B cell (primary cell): ENCODE data around the gene NSG1. TPM values are rescaled to one million over a fixed set of nuclear protein-coding genes. Genes with fewer than 3 reads are reported as not detected.

Source experiments
- ATAC-seq: fragments of 200-7000 bp; cut with Tn5 transposase; one replicate; pipeline ENCODE4 v1.10.0; 2021; ENCODE audit warnings: low read depth, mild to moderate bottlenecking, moderate number of reproducible peaks, moderate library complexity
- CTCF ChIA-PET: fragments of 350-600 bp; sonication (Branson Sonifier 250); formaldehyde crosslinking; loops from one replicate; lab custom pipeline; 2021; ENCODE audit warnings: antibody characterized with exemption, inconsistent platforms; lab: Charles Lee
- POLR2A ChIA-PET: fragments of 350-600 bp; sonication (Branson Sonifier 250); formaldehyde crosslinking; loops from one replicate; lab custom pipeline; 2021; ENCODE audit warnings: antibody characterized with exemption; lab: Charles Lee
- DNase-seq: peaks from one replicate; pipeline ENCODE4 v3.0.0; 2013
- H2AFZ ChIP-seq: 2 replicates; pipeline ENCODE4 v1.6.1; 2012; ENCODE audit warnings: mild to moderate bottlenecking, low read depth, low read length; ENCODE audit not compliant: insufficient read depth, poor library complexity, severe bottlenecking
- H3K27ac ChIP-seq, 2 donors: 1 replicate in 1 of 2; 2 replicates in 1 of 2; pipeline ENCODE4 v1.5.1; 2012 to 2013; ENCODE audit warnings: low read length in 2 of 2, mild to moderate bottlenecking in 2 of 2, moderate library complexity in 1 of 2
- H3K27me3 ChIP-seq, 4 experiments: fragments of 200-600 bp in 1 of 4; sonication (generic) in 1 of 4; replicated peaks in 1 of 4; 1 replicate in 2 of 4; 2 replicates in 2 of 4; pipeline versions ENCODE4 v1.6.1 to v1.7.0; 2013 to 2016; ENCODE audit warnings: low read length in 3 of 4, mild to moderate bottlenecking in 2 of 4, mixed read lengths in 1 of 4, moderate library complexity in 1 of 4; ENCODE audit not compliant: insufficient read depth in 4 of 4, control insufficient read depth in 3 of 4; ENCODE audit errors: control extremely low read depth in 1 of 4
- H3K36me3 ChIP-seq, 2 experiments: replicated peaks in 1 of 2; 1 replicate in 1 of 2; 2 replicates in 1 of 2; pipeline versions ENCODE4 v1.6.1 to v1.7.1; 2013; ENCODE audit warnings: low read length in 1 of 2; ENCODE audit not compliant: insufficient read depth in 2 of 2, control insufficient read depth in 1 of 2; ENCODE audit errors: control extremely low read depth in 1 of 2, extremely low read depth in 1 of 2
- H3K4me1 ChIP-seq, 2 donors: fragments of 200-600 bp in 1 of 2; sonication (generic) in 1 of 2; 1 replicate in 1 of 2; 2 replicates in 1 of 2; pipeline versions ENCODE4 v1.5.1 to v1.6.1; 2013 to 2017; ENCODE audit warnings: low read length in 2 of 2; ENCODE audit not compliant: control insufficient read depth in 2 of 2, insufficient read depth in 2 of 2
- H3K4me2 ChIP-seq: replicated peaks from 2 replicates; pipeline ENCODE3; 2012; ENCODE audit warnings: mild to moderate bottlenecking, low read depth, low read length; ENCODE audit not compliant: poor library complexity, severe bottlenecking
- H3K4me3 ChIP-seq, 5 experiments: fragments of 200-600 bp in 1 of 5; sonication (generic) in 1 of 5; 1 replicate in 3 of 5; 2 replicates in 2 of 5; pipeline versions ENCODE4 v1.5.1 to v1.7.0; 2011 to 2016; ENCODE audit warnings: low read length in 4 of 5, mild to moderate bottlenecking in 4 of 5, low read depth in 2 of 5, control low read depth in 1 of 5, moderate library complexity in 1 of 5; ENCODE audit not compliant: insufficient read depth in 1 of 5; ENCODE audit errors: control extremely low read depth in 1 of 5, extremely low read depth in 1 of 5
- H3K79me2 ChIP-seq: fragments of 200-600 bp; sonication (generic); one replicate; pipeline ENCODE4 v1.6.0; 2016; ENCODE audit warnings: low read length; ENCODE audit not compliant: control insufficient read depth, insufficient read depth
- H3K9ac ChIP-seq: fragments of 200-600 bp; sonication (generic); 2 replicates; pipeline ENCODE4 v1.6.1; 2017; ENCODE audit warnings: mild to moderate bottlenecking, low read length, moderate library complexity
- H3K9me3 ChIP-seq, 3 donors: one replicate each; pipeline versions ENCODE4 v1.6.1 to v1.7.1; 2013; ENCODE audit warnings: low read length in 2 of 3; ENCODE audit not compliant: control insufficient read depth in 2 of 3, insufficient read depth in 1 of 3; ENCODE audit errors: control extremely low read depth in 1 of 3
- H4K20me1 ChIP-seq: 2 replicates; pipeline ENCODE4 v1.6.0; 2012; ENCODE audit warnings: mild to moderate bottlenecking, low read length; ENCODE audit not compliant: insufficient read depth, control insufficient read depth, poor library complexity, severe bottlenecking
- H3K27ac Mint-ChIP-seq: one replicate; pipeline ENCODE4 v1.8.0; 2021; ENCODE audit warnings: mixed read lengths
- H3K27me3 Mint-ChIP-seq: one replicate; pipeline ENCODE4 v1.8.0; 2021; ENCODE audit warnings: mixed read lengths
- H3K4me1 Mint-ChIP-seq: one replicate; pipeline ENCODE4 v1.8.0; 2021; ENCODE audit warnings: mixed read lengths
- H3K4me3 Mint-ChIP-seq: one replicate; pipeline ENCODE4 v1.8.0; 2021; ENCODE audit warnings: mixed read lengths
- H3K9me3 Mint-ChIP-seq: one replicate; pipeline ENCODE4 v1.8.0; 2022; ENCODE audit warnings: mixed read lengths; ENCODE audit not compliant: insufficient read depth
- EZH2 ChIP-seq: IDR thresholded peaks from 2 replicates; pipeline ENCODE4 v1.6.1; 2012; ENCODE audit warnings: borderline replicate concordance, low read depth, mild to moderate bottlenecking, moderate library complexity, low read length; ENCODE audit not compliant: insufficient read depth, poor library complexity, severe bottlenecking
- WGBS: methylation state at CpG from one replicate; pipeline ENCODE4 v1.1.5; 2013; ENCODE audit warnings: missing lambda C conversion rate; ENCODE audit not compliant: insufficient coverage; 5-methylcytosine and 5-hydroxymethylcytosine counted together
- intact Hi-C: fragments of 100-400 bp; cut with micrococcal nuclease; formaldehyde crosslinking; loops from one replicate; pipeline ENCODE4 v1.10.0; 2022
- polyA plus RNA-seq: library from polyadenylated mRNA; depleted of rRNA; stranded (reverse); fragments of >200 nt; gene quantifications from 2 replicates; pipeline ENCODE4 v1.2.3, GENCODE V29; 2012
- total RNA-seq, 2 donors: library from RNA; stranded (reverse); fragments of 120-200 nt in 1 of 2; gene quantifications; 1 replicate in 1 of 2; 2 replicates in 1 of 2; pipeline versions ENCODE4 v1.2.3 to v1.2.4, GENCODE V29; 2013 to 2022
- TF ChIP-seq, protein P1 (sequence below): fragments of 200-600 bp; IDR thresholded peaks from one replicate; pipeline ENCODE4 v1.8.0; 2022; ENCODE audit warnings: antibody characterized with exemption, mild to moderate bottlenecking

The NSG1 gene
- total and polyA plus RNA-seq, 2 donors (not counting 1 experiment from before 2014, with no cell fraction given): not detected

DNA sequence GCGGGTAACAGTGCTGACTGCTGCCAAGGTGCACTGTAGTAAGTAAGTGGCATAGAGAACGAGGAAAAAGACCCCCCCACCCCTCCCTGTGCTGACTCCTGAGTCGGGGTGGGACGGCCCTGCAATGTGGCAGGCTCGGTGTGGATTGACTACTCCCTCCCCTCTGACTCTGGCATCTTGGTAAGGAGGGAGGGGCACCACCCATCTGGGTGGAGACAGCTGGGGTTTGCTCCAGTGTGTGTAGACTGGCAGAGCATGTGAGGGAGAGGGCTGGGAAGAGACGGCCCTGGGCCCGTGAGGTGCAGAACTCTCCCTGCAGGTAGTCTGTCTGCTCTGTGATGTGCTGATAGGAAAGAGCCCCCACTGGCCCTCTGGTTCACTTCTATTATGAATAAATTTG, 31.0 kb downstream of the NSG1 start:
- ATAC-seq (no peak), DNase-seq (no peak)
- no peak overlapping the region for H3K27ac Mint-ChIP-seq
- H3K27me3 Mint-ChIP-seq: no peaks in the 10 kb centered on the region
- Histone ChIP-seq H2AFZ (no peak overlapping the region), H3K79me2 (no peaks in the 10 kb centered on the region), H3K4me2 (no peak overlapping the region), H3K27me3 (no peaks in the 10 kb centered on the region), H3K27ac (no peak overlapping the region), H3K4me3 (no peak overlapping the region), H4K20me1 (no peaks in the 10 kb centered on the region), H3K9me3 (peaks cover 0 to 19% (median 0%) of the 10 kb centered on the region in 3 donors), H3K36me3 (peaks cover 0 to 39% of the 10 kb centered on the region in 2 experiments), H3K4me1 (no peaks in the 10 kb centered on the region), H3K9ac (no peak overlapping the region)
- ChIA-PET CTCF (interaction anchor here (0.5 kb wide), 1 partner anchor 276 kb away, joined by 5 read pairs; no protein-coding TSS in a partner anchor), POLR2A (no interaction called here)
- H3K4me1 Mint-ChIP-seq: no peaks in the 10 kb centered on the region
- no peak for TF ChIP-seq EZH2
- TF ChIP-seq, protein P1, sequence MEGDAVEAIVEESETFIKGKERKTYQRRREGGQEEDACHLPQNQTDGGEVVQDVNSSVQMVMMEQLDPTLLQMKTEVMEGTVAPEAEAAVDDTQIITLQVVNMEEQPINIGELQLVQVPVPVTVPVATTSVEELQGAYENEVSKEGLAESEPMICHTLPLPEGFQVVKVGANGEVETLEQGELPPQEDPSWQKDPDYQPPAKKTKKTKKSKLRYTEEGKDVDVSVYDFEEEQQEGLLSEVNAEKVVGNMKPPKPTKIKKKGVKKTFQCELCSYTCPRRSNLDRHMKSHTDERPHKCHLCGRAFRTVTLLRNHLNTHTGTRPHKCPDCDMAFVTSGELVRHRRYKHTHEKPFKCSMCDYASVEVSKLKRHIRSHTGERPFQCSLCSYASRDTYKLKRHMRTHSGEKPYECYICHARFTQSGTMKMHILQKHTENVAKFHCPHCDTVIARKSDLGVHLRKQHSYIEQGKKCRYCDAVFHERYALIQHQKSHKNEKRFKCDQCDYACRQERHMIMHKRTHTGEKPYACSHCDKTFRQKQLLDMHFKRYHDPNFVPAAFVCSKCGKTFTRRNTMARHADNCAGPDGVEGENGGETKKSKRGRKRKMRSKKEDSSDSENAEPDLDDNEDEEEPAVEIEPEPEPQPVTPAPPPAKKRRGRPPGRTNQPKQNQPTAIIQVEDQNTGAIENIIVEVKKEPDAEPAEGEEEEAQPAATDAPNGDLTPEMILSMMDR: no peak
- WGBS: no CpG with 5 or more reads among the region's 7 CpGs
- H3K9me3 Mint-ChIP-seq: no peaks in the 10 kb centered on the region
- no peak overlapping the region for H3K4me3 Mint-ChIP-seq
- intact Hi-C loops: no loop called here

DNA sequence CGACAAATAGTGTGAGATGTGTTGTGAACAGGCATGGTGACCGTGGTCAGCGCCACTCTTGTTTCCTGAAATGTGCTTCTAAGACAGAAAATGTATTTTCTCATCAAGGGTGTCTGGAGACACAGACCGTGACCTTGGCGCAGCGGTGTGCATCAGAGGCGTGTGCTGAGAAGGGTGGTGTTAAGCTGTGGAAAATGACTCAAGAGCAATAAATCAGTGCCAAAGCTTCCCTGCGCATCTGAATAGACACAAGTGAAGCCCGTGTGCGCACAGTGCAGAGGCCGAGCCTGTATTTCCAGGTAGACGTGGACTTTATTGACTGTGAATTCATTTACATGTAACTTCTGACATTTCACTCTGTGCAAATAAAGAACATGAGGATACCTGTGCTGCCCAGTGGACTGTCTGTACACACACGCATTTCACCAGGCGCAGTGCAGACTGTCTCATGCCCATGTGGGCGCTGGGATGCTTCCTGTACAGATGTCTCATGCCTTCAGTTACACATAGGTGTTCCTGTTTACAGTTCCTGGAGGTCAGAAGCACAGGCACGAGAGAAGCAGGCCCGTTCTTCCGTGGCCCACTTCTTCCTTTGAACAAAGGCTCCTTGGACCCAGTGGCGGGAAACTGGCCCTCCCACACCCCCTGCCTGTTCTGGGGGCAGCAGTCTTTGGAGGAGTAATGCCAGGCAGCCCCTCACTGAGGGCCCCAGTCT, 31.9 kb downstream of the NSG1 start:
- Histone ChIP-seq H3K4me1 (no peaks in the 10 kb centered on the region), H3K27ac (no peak overlapping the region), H3K79me2 (no peaks in the 10 kb centered on the region), H3K9ac (no peak overlapping the region), H3K4me2 (no peak overlapping the region), H3K27me3 (no peaks in the 10 kb centered on the region), H3K4me3 (no peak overlapping the region), H3K9me3 (peaks cover 0 to 19% (median 0%) of the 10 kb centered on the region in 3 donors), H2AFZ (no peak overlapping the region), H4K20me1 (no peaks in the 10 kb centered on the region), H3K36me3 (peaks cover 0 to 47% of the 10 kb centered on the region in 2 experiments)
- DNase-seq: no peak
- Mint-ChIP-seq H3K4me3 (no peak overlapping the region), H3K4me1 (no peaks in the 10 kb centered on the region), H3K9me3 (no peaks in the 10 kb centered on the region), H3K27me3 (no peaks in the 10 kb centered on the region), H3K27ac (no peak overlapping the region)
- CTCF ChIA-PET: no interaction called here
- no peak for TF ChIP-seq EZH2
- TF ChIP-seq, protein P1: no peak
- ATAC-seq: no peak
- WGBS: 83% methylated on average over 17 of the region's 19 CpGs
- POLR2A ChIA-PET: no interaction called here
- intact Hi-C loops: no loop called here
